K562 (cell line): ENCODE measurements around the gene APPL2.

Experiments used
- BDP1 ChIP-seq: IDR thresholded peaks from 3 replicates; pipeline ENCODE4 v1.6.1; 2011; ENCODE audit not compliant: insufficient read length, insufficient read depth
- EP300 ChIP-seq: IDR thresholded peaks from 2 replicates; pipeline ENCODE4 v1.6.1; 2012; ENCODE audit warnings: low read length, improper control_type of control experiment
- JUN ChIP-seq, 2 experiments: sonication (generic) in 1 of 2; formaldehyde crosslinking in 1 of 2; IDR thresholded peaks; 2 replicates each; pipeline versions ENCODE4 v1.6.1 to v1.8.0; 2012 to 2022; ENCODE audit warnings: borderline replicate concordance in 2 of 2, mild to moderate bottlenecking in 2 of 2, improper control_type of control experiment in 1 of 2, low read depth in 1 of 2, low read length in 1 of 2, missing genetic modification reagents in 1 of 2
- PCBP1 ChIP-seq: fragments of 200-400 bp; formaldehyde crosslinking; IDR thresholded peaks from 2 replicates; pipeline ENCODE4 v1.6.1; 2018; ENCODE audit warnings: mild to moderate bottlenecking, low read depth, low read length; ENCODE audit not compliant: poor library complexity, severe bottlenecking
- POLR2AphosphoS5 ChIP-seq: IDR thresholded peaks from 2 replicates; pipeline ENCODE4 v1.6.1; 2011; ENCODE audit warnings: mild to moderate bottlenecking, low read depth, low read length, moderate library complexity; ENCODE audit not compliant: control insufficient read depth, insufficient read depth
- RBM14 ChIP-seq: fragments of 200-400 bp; formaldehyde crosslinking; IDR thresholded peaks from 2 replicates; pipeline ENCODE4 v1.6.1; 2018; ENCODE audit warnings: low read depth, mild to moderate bottlenecking, low read length, moderate library complexity, borderline replicate concordance; ENCODE audit not compliant: insufficient read depth
- SMAD1 ChIP-seq: fragments of 150-350 bp; IDR thresholded peaks from 2 replicates; pipeline ENCODE4 v1.6.1; 2014; ENCODE audit warnings: low read length, low read depth; ENCODE audit not compliant: partially characterized antibody
- ZBTB8A ChIP-seq: fragments of 450-650 bp; IDR thresholded peaks from 2 replicates; pipeline ENCODE4 v1.6.1; 2018; ENCODE audit warnings: mild to moderate bottlenecking, moderate library complexity; ENCODE audit not compliant: partially characterized antibody
- ZFX ChIP-seq: sonication (generic); formaldehyde crosslinking; IDR thresholded peaks from 2 replicates; pipeline ENCODE4 v1.8.0; 2022; ENCODE audit warnings: mild to moderate bottlenecking, missing genetic modification reagents, moderate library complexity
- ZKSCAN1 ChIP-seq: fragments of 150-350 bp; IDR thresholded peaks from 2 replicates; pipeline ENCODE4 v1.6.1; 2016; ENCODE audit warnings: low read depth, low read length
- ZNF174 ChIP-seq: fragments of 250-450 bp; sonication (Bioruptor Pico); IDR thresholded peaks from 2 replicates; pipeline ENCODE4 v1.4.0; 2020; ENCODE audit warnings: mild to moderate bottlenecking
- TF ChIP-seq, protein P1 (sequence below), 3 experiments: IDR thresholded peaks in 2 of 3; conservative IDR thresholded peaks in 1 of 3; 2 replicates each; pipeline ENCODE4 v1.5.1; 2011 to 2012; ENCODE audit warnings: low read length in 3 of 3, mild to moderate bottlenecking in 3 of 3, control low read depth in 2 of 3, improper control_type of control experiment in 1 of 3, inconsistent platforms in 1 of 3, low read depth in 1 of 3, mixed read lengths in 1 of 3, moderate library complexity in 1 of 3; ENCODE audit not compliant: insufficient read depth in 2 of 3

DNA sequence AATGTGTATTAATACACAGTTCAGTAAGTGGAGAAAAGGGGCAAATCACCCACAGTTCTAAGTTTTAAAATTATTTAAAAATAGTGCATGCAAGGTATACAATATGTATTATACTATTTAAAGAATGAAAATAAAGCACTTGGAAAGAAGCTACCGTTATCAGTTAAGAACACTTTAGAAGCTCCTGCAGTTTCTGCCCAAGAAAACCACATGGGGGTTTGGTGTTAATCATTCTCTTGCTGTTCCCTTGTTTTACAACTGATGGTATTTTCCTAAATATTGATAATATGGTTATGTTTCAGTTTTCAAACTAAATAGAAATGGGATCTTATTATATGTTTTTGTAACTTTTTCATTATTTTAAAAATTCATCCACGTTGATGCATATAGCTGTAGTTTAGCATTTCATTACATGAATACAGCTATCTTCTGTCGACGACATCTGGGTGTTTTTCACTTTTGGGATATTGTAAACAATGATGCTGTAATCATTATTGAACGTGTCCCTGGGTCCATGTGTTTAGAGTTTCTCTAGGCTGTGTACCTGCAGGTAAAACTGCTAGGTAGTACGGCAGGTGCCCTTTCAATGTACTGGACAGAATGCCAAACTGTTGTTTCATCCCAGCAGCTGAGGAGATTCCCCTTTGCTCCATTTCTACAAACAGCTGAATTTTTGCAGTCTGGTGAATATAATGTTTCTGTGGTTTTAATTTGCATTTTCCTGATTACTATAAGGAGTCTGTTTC lies 64.1 kb downstream of the APPL2 start:
- TF ChIP-seq POLR2AphosphoS5, result no peak
- no peak for TF ChIP-seq ZFX (CRISPR knock-in tag)
- no peak for TF ChIP-seq BDP1
- TF ChIP-seq EP300, result no peak
- TF ChIP-seq SMAD1, result no peak
- TF ChIP-seq ZKSCAN1, result no peak
- TF ChIP-seq ZNF174 (CRISPR knock-in tag), result no peak
- TF ChIP-seq RBM14, result no peak
- no peak for TF ChIP-seq PCBP1
- no peak for TF ChIP-seq ZBTB8A
- TF ChIP-seq, protein P1, sequence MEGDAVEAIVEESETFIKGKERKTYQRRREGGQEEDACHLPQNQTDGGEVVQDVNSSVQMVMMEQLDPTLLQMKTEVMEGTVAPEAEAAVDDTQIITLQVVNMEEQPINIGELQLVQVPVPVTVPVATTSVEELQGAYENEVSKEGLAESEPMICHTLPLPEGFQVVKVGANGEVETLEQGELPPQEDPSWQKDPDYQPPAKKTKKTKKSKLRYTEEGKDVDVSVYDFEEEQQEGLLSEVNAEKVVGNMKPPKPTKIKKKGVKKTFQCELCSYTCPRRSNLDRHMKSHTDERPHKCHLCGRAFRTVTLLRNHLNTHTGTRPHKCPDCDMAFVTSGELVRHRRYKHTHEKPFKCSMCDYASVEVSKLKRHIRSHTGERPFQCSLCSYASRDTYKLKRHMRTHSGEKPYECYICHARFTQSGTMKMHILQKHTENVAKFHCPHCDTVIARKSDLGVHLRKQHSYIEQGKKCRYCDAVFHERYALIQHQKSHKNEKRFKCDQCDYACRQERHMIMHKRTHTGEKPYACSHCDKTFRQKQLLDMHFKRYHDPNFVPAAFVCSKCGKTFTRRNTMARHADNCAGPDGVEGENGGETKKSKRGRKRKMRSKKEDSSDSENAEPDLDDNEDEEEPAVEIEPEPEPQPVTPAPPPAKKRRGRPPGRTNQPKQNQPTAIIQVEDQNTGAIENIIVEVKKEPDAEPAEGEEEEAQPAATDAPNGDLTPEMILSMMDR (IDR thresholded peaks at IDR 0.05 in 2 of 3, conservative IDR thresholded peaks at IDR 0.05 in 1 of 3; ENCODE audit: insufficient read depth in 2 of 3, low read depth in 1 of 3, low read length in 3 of 3), result no peak
- no peak for TF ChIP-seq JUN (IDR thresholded peaks at IDR 0.05; ENCODE audit: borderline replicate concordance, low read depth, low read length)
- TF ChIP-seq JUN (CRISPR knock-in tag; IDR thresholded peaks at IDR 0.05; ENCODE audit: borderline replicate concordance), result no peak
